ENCODE results near the gene MUC4. TPM values are rescaled to one million over a fixed set of nuclear protein-coding genes. Genes with fewer than 3 reads are reported as not detected.

Gene MUC4
- total and polyA plus RNA-seq, 2 donors from 2014 or later, result 0.19 TPM; not detected in 1

- H3K27ac ChIP-seq (ENCODE audit: low read depth in 2 of 2, low read length in 2 of 2), result no peak overlapping the region
- intact Hi-C loops (cut with DNase I), result no loop called here
- no peaks in the 10 kb centered on the region for H3K27me3 ChIP-seq (ENCODE audit: control insufficient read depth, insufficient read depth, low read length)
- FAIRE-seq (no peak), DNase-seq (no peak)
- H3K9ac ChIP-seq (ENCODE audit: low read length in 3 of 3), result no peak overlapping the region
- H3K4me1 ChIP-seq (ENCODE audit: control insufficient read depth in 2 of 3, insufficient read depth in 2 of 3, low read depth in 1 of 3, low read length in 3 of 3), result no peaks in the 10 kb centered on the region
- TF ChIP-seq CTCF (IDR thresholded peaks at IDR 0.05; ENCODE audit: borderline replicate concordance, extremely low read depth, insufficient read depth), result no peak
- H3K4me3 ChIP-seq (ENCODE audit: low read length in 3 of 3), result no peak overlapping the region
- H3K9me3 ChIP-seq (ENCODE audit: control insufficient read depth in 2 of 3, insufficient read depth in 1 of 3, low read length in 3 of 3), result no peaks in the 10 kb centered on the region
- no peaks in the 10 kb centered on the region for H3K36me3 ChIP-seq (ENCODE audit: control insufficient read depth in 2 of 3, insufficient read depth in 3 of 3, low read length in 3 of 3)
These were observed 23.2 kb upstream of the MUC4 start for GRCh38 chr3:195834675-195835583.

- Histone ChIP-seq H3K4me1 (ENCODE audit: control insufficient read depth in 2 of 3, insufficient read depth in 2 of 3, low read depth in 1 of 3, low read length in 3 of 3) (no peaks in the 10 kb centered on the region), H3K9ac (ENCODE audit: low read length in 3 of 3) (no peak overlapping the region), H3K27ac (ENCODE audit: low read depth in 2 of 2, low read length in 2 of 2) (no peak overlapping the region), H3K4me3 (ENCODE audit: low read length in 3 of 3) (no peak overlapping the region), H3K36me3 (ENCODE audit: control insufficient read depth in 2 of 3, insufficient read depth in 3 of 3, low read length in 3 of 3) (no peaks in the 10 kb centered on the region), H3K9me3 (ENCODE audit: control insufficient read depth in 2 of 3, insufficient read depth in 1 of 3, low read length in 3 of 3) (no peaks in the 10 kb centered on the region), H3K27me3 (ENCODE audit: control insufficient read depth, insufficient read depth, low read length) (no peaks in the 10 kb centered on the region)
- FAIRE-seq, result no peak
- TF ChIP-seq CTCF (IDR thresholded peaks at IDR 0.05; ENCODE audit: borderline replicate concordance, extremely low read depth, insufficient read depth), result no peak
- no peak for DNase-seq
- intact Hi-C loops (cut with DNase I), result no loop called here
These were observed 18.1 kb upstream of the MUC4 start for GRCh38 chr3:195829897-195830254.

- DNase-seq, result no peak
- intact Hi-C loops (cut with DNase I), result no loop called here
- Histone ChIP-seq H3K4me3 (ENCODE audit: low read length in 3 of 3) (no peak overlapping the region), H3K36me3 (ENCODE audit: control insufficient read depth in 2 of 3, insufficient read depth in 3 of 3, low read length in 3 of 3) (no peaks in the 10 kb centered on the region), H3K27me3 (ENCODE audit: control insufficient read depth, insufficient read depth, low read length) (no peaks in the 10 kb centered on the region), H3K4me1 (ENCODE audit: control insufficient read depth in 2 of 3, insufficient read depth in 2 of 3, low read depth in 1 of 3, low read length in 3 of 3) (no peaks in the 10 kb centered on the region), H3K9ac (ENCODE audit: low read length in 3 of 3) (no peak overlapping the region), H3K9me3 (ENCODE audit: control insufficient read depth in 2 of 3, insufficient read depth in 1 of 3, low read length in 3 of 3) (no peaks in the 10 kb centered on the region), H3K27ac (ENCODE audit: low read depth in 2 of 2, low read length in 2 of 2) (no peak overlapping the region)
- no peak for TF ChIP-seq CTCF (IDR thresholded peaks at IDR 0.05; ENCODE audit: borderline replicate concordance, extremely low read depth, insufficient read depth)
- FAIRE-seq, result no peak
These were observed 17.0 kb upstream of the MUC4 start for GRCh38 chr3:195828762-195829161.
